Esophagus muscularis mucosa (tissue), 4 donors: Measurements from ENCODE around the gene FAM47B. TPM values are rescaled to one million over a fixed set of nuclear protein-coding genes. Genes with fewer than 3 reads are reported as not detected.

Experiments used
- DNase-seq: peaks from one replicate; pipeline ENCODE4 v3.0.0-alpha.2; 2017; ENCODE audit errors: extremely low spot score
- H3K27ac ChIP-seq, 4 donors: fragments of 200-600 bp; sonication (generic); replicated peaks in 1 of 4; 1 replicate in 3 of 4; 2 replicates in 1 of 4; pipeline ENCODE4 v1.5.1; 2016 to 2019; ENCODE audit warnings: mild to moderate bottlenecking in 1 of 4
- H3K27me3 ChIP-seq, 4 donors: fragments of 200-600 bp; sonication (generic); one replicate each; pipeline versions ENCODE4 v1.5.1 to v1.6.0; 2016 to 2019
- H3K36me3 ChIP-seq, 4 donors: fragments of 200-600 bp; sonication (generic); one replicate each; pipeline ENCODE4 v1.5.1; 2016 to 2019
- H3K4me1 ChIP-seq, 4 donors: fragments of 200-600 bp; sonication (generic); one replicate each; pipeline ENCODE4 v1.5.1; 2016 to 2019
- H3K4me3 ChIP-seq, 4 donors: fragments of 200-600 bp; sonication (generic); 1 replicate in 2 of 4; 2 replicates in 2 of 4; pipeline ENCODE4 v1.5.1; 2016 to 2019; ENCODE audit warnings: mild to moderate bottlenecking in 4 of 4, moderate library complexity in 1 of 4
- H3K9me3 ChIP-seq, 4 donors: fragments of 200-600 bp; sonication (generic); 1 replicate in 3 of 4; 2 replicates in 1 of 4; pipeline ENCODE4 v1.5.1; 2016 to 2019
- CTCF ChIP-seq, 3 experiments: fragments of 200-600 bp in 2 of 3; fragments of 450-650 bp in 1 of 3; sonication (generic) in 2 of 3; IDR thresholded peaks; one replicate each; pipeline ENCODE4 v1.5.1; 2017 to 2019; ENCODE audit warnings: antibody characterized with exemption in 3 of 3, mild to moderate bottlenecking in 2 of 3, moderate library complexity in 1 of 3
- EP300 ChIP-seq: sonication (generic); formaldehyde crosslinking; IDR thresholded peaks from one replicate; pipeline ENCODE4 v1.6.1; 2017; ENCODE audit warnings: antibody characterized with exemption
- POLR2A ChIP-seq: fragments of 450-650 bp; IDR thresholded peaks from one replicate; pipeline ENCODE4 v1.6.1; 2017; ENCODE audit warnings: antibody characterized with exemption, moderate library complexity, mild to moderate bottlenecking, low read depth
- POLR2AphosphoS5 ChIP-seq, 2 donors: sonication (generic); formaldehyde crosslinking; IDR thresholded peaks; one replicate each; pipeline ENCODE4 v1.6.1; 2017; ENCODE audit warnings: antibody characterized with exemption in 2 of 2
- WGBS: methylation state at CpG from one replicate; pipeline ENCODE4 v1.1.5; 2018; 5-methylcytosine and 5-hydroxymethylcytosine counted together
- intact Hi-C: fragments of 100-400 bp; cut with DNase I; formaldehyde crosslinking; loops from one replicate; pipeline ENCODE4 v1.15.1; 2023
- total RNA-seq, 4 donors: library from RNA; depleted of rRNA; stranded (reverse); fragments of >200 nt; gene quantifications; one replicate each; pipeline versions ENCODE4 v1.1.0 to v1.2.1, GENCODE V29; 2016

Gene FAM47B
- total RNA-seq, 4 donors from 2014 or later, result not detected

- TF ChIP-seq POLR2AphosphoS5 (IDR thresholded peaks at IDR 0.05) (no peak), CTCF (IDR thresholded peaks at IDR 0.05) (no peak), POLR2A (no peak), EP300 (no peak)
- no peak overlapping the region for H3K4me3 ChIP-seq
- DNase-seq, result no peak
- intact Hi-C loops, result no loop called here
- WGBS, result 78% methylated on average over 2 of the region's 2 CpGs
- no peaks in the 10 kb centered on the region for H3K9me3 ChIP-seq
- H3K27ac ChIP-seq, result no peak overlapping the region
- H3K4me1 ChIP-seq, result no peaks in the 10 kb centered on the region
- H3K27me3 ChIP-seq, result no peaks in the 10 kb centered on the region
- H3K36me3 ChIP-seq, result no peaks in the 10 kb centered on the region
Measured at GRCh38 chrX:34927866-34928265, 14.7 kb upstream of the FAM47B start.

- H3K4me1 ChIP-seq, result no peaks in the 10 kb centered on the region
- WGBS, result 90% methylated on average over 22 of the region's 24 CpGs
- no peak overlapping the region for H3K4me3 ChIP-seq
- TF ChIP-seq POLR2A (no peak), POLR2AphosphoS5 (IDR thresholded peaks at IDR 0.05) (no peak), CTCF (IDR thresholded peaks at IDR 0.05) (no peak), EP300 (no peak)
- DNase-seq, result no peak
- no peak overlapping the region for H3K27ac ChIP-seq
- no peaks in the 10 kb centered on the region for H3K9me3 ChIP-seq
- H3K27me3 ChIP-seq, result no peaks in the 10 kb centered on the region
- intact Hi-C loops, result no loop called here
- H3K36me3 ChIP-seq, result no peaks in the 10 kb centered on the region
Measured at GRCh38 chrX:34943235-34943634, 639 bp downstream of the FAM47B start.

GRCh38 chrX:34956916-34957315, 14.3 kb downstream of the FAM47B start:
- no peak for TF ChIP-seq POLR2A
- no peak for TF ChIP-seq EP300
- TF ChIP-seq POLR2AphosphoS5 (IDR thresholded peaks at IDR 0.05), result no peak
- TF ChIP-seq CTCF (IDR thresholded peaks at IDR 0.05), result no peak
- no peaks in the 10 kb centered on the region for H3K4me1 ChIP-seq
- intact Hi-C loops, result no loop called here
- H3K36me3 ChIP-seq, result no peaks in the 10 kb centered on the region
- H3K27ac ChIP-seq, result no peak overlapping the region
- H3K4me3 ChIP-seq, result no peak overlapping the region
- H3K27me3 ChIP-seq, result no peaks in the 10 kb centered on the region
- H3K9me3 ChIP-seq, result no peaks in the 10 kb centered on the region
- no peak for DNase-seq

GRCh38 chrX:34961662-34962061, 19.1 kb downstream of the FAM47B start:
- no peak for DNase-seq
- TF ChIP-seq POLR2AphosphoS5 (IDR thresholded peaks at IDR 0.05) (no peak), POLR2A (no peak), CTCF (IDR thresholded peaks at IDR 0.05) (no peak), EP300 (no peak)
- intact Hi-C loops, result no loop called here

GRCh38 chrX:34972206-34972605, 29.6 kb downstream of the FAM47B start:
- Histone ChIP-seq H3K27ac (no peak overlapping the region), H3K27me3 (no peaks in the 10 kb centered on the region), H3K4me3 (no peak overlapping the region), H3K9me3 (no peaks in the 10 kb centered on the region), H3K36me3 (no peaks in the 10 kb centered on the region), H3K4me1 (no peaks in the 10 kb centered on the region)
- intact Hi-C loops, result no loop called here
- TF ChIP-seq CTCF (IDR thresholded peaks at IDR 0.05) (no peak), POLR2AphosphoS5 (IDR thresholded peaks at IDR 0.05) (no peak), EP300 (no peak), POLR2A (no peak)
- DNase-seq, result no peak
- 72% methylated on average over 3 of the region's 3 CpGs for WGBS

More at GRCh38 chrX:34961662-34962061, 19.1 kb downstream of the FAM47B start:
- no peaks in the 10 kb centered on the region for H3K4me1 ChIP-seq
- no peak overlapping the region for H3K27ac ChIP-seq
- no peak overlapping the region for H3K4me3 ChIP-seq
- no peaks in the 10 kb centered on the region for H3K27me3 ChIP-seq
- no peaks in the 10 kb centered on the region for H3K36me3 ChIP-seq
- no peaks in the 10 kb centered on the region for H3K9me3 ChIP-seq
